H9 (cell line): ENCODE results near the gene MT3. TPM values are rescaled to one million over a fixed set of nuclear protein-coding genes. Genes with fewer than 3 reads are reported as not detected.

Source experiments
- DNase-seq: peaks from one replicate; pipeline ENCODE4 v3.0.0-alpha.2; 2017
- H2AFZ ChIP-seq: one replicate; pipeline ENCODE4 v1.6.1; 2013; ENCODE audit warnings: mild to moderate bottlenecking, low read length, control low read depth, moderate library complexity
- H2AK5ac ChIP-seq: 2 replicates; pipeline ENCODE4 v1.6.1; 2013; ENCODE audit warnings: low read length, control low read depth, mixed read lengths; ENCODE audit not compliant: insufficient read length
- H2BK120ac ChIP-seq: one replicate; pipeline ENCODE4 v1.6.1; 2013; ENCODE audit warnings: low read depth, mild to moderate bottlenecking, low read length, control low read depth, inconsistent platforms; ENCODE audit not compliant: poor library complexity, severe bottlenecking
- H2BK12ac ChIP-seq: 2 replicates; pipeline ENCODE4 v1.6.1; 2013; ENCODE audit warnings: low read length, control low read depth, mixed read lengths, low read depth; ENCODE audit not compliant: insufficient read length
- H2BK15ac ChIP-seq: 2 replicates; pipeline ENCODE4 v1.6.1; 2013; ENCODE audit warnings: low read depth, low read length, control low read depth
- H2BK20ac ChIP-seq: one replicate; pipeline ENCODE4 v1.6.1; 2013; ENCODE audit warnings: low read depth, mild to moderate bottlenecking, low read length, control low read depth, inconsistent platforms; ENCODE audit not compliant: poor library complexity, severe bottlenecking
- H2BK5ac ChIP-seq: 2 replicates; pipeline ENCODE4 v1.6.1; 2013; ENCODE audit warnings: low read length, control low read depth, mixed read lengths; ENCODE audit not compliant: insufficient read length
- H3K14ac ChIP-seq: 2 replicates; pipeline ENCODE4 v1.6.1; 2013; ENCODE audit warnings: low read length, control low read depth; ENCODE audit not compliant: insufficient read depth
- H3K18ac ChIP-seq: 2 replicates; pipeline ENCODE4 v1.6.1; 2013; ENCODE audit warnings: low read depth, mild to moderate bottlenecking, mixed read lengths, low read length, control low read depth; ENCODE audit not compliant: insufficient read length
- H3K23ac ChIP-seq: 2 replicates; pipeline ENCODE4 v1.6.1; 2013; ENCODE audit warnings: low read length, control low read depth, mixed read lengths, low read depth; ENCODE audit not compliant: insufficient read length
- H3K23me2 ChIP-seq: 2 replicates; pipeline ENCODE4 v1.6.1; 2013; ENCODE audit warnings: low read depth, mild to moderate bottlenecking, mixed read lengths, low read length, control low read depth; ENCODE audit not compliant: insufficient read length, poor library complexity, severe bottlenecking
- H3K27ac ChIP-seq: 2 replicates; pipeline ENCODE4 v1.5.1; 2013; ENCODE audit warnings: low read length, control low read depth, mixed read lengths, low read depth; ENCODE audit not compliant: insufficient read length
- H3K27me3 ChIP-seq: 2 replicates; pipeline ENCODE4 v1.6.1; 2013; ENCODE audit warnings: low read length, control low read depth, inconsistent platforms; ENCODE audit not compliant: insufficient read depth
- H3K4ac ChIP-seq: 2 replicates; pipeline ENCODE4 v1.6.1; 2013; ENCODE audit warnings: low read depth, mild to moderate bottlenecking, control low read depth, inconsistent platforms, low read length, moderate library complexity
- H3K4me1 ChIP-seq: 2 replicates; pipeline ENCODE4 v1.6.1; 2013; ENCODE audit warnings: low read length, control low read depth, inconsistent platforms; ENCODE audit not compliant: insufficient read depth
- H3K4me2 ChIP-seq: 2 replicates; pipeline ENCODE4 v1.6.1; 2013; ENCODE audit warnings: low read length, control low read depth, mixed read lengths; ENCODE audit not compliant: insufficient read length, insufficient read depth
- H3K56ac ChIP-seq: 2 replicates; pipeline ENCODE4 v1.6.1; 2013; ENCODE audit warnings: low read depth, mild to moderate bottlenecking, mixed read lengths, low read length, control low read depth; ENCODE audit not compliant: insufficient read length
- H3K79me1 ChIP-seq: 2 replicates; pipeline ENCODE4 v1.6.1; 2013; ENCODE audit warnings: low read depth, mild to moderate bottlenecking, moderate library complexity, low read length, control low read depth, inconsistent platforms; ENCODE audit not compliant: insufficient read depth, poor library complexity, severe bottlenecking
- H3K79me2 ChIP-seq: 2 replicates; pipeline ENCODE4 v1.6.1; 2013; ENCODE audit warnings: low read length, control low read depth, inconsistent platforms; ENCODE audit not compliant: insufficient read depth
- H3K9ac ChIP-seq: 2 replicates; pipeline ENCODE4 v1.6.1; 2013; ENCODE audit warnings: low read length, control low read depth, mixed read lengths; ENCODE audit not compliant: insufficient read length; ENCODE audit errors: extremely low read depth
- H3K9me3 ChIP-seq: one replicate; pipeline ENCODE4 v1.6.1; 2013; ENCODE audit warnings: low read depth, low read length, inconsistent platforms; ENCODE audit not compliant: control insufficient read depth
- H3T11ph ChIP-seq: one replicate; pipeline ENCODE4 v1.6.1; 2013; ENCODE audit warnings: mild to moderate bottlenecking, low read length, control low read depth, inconsistent platforms
- H4K20me1 ChIP-seq: one replicate; pipeline ENCODE4 v1.6.1; 2013; ENCODE audit not compliant: control insufficient read depth, insufficient read length, insufficient read depth
- H4K5ac ChIP-seq: 2 replicates; pipeline ENCODE4 v1.6.1; 2013; ENCODE audit warnings: low read depth, mild to moderate bottlenecking, mixed read lengths, low read length, control low read depth; ENCODE audit not compliant: insufficient read length
- H4K8ac ChIP-seq: replicated peaks from 2 replicates; pipeline ENCODE4 v1.6.1; 2013; ENCODE audit warnings: low read length, control low read depth, mixed read lengths, low read depth; ENCODE audit not compliant: insufficient read length
- H4K91ac ChIP-seq: 2 replicates; pipeline ENCODE4 v1.6.1; 2013; ENCODE audit warnings: low read depth, mild to moderate bottlenecking, moderate library complexity, mixed read lengths, low read length, control low read depth; ENCODE audit not compliant: insufficient read length
- H3K27ac Mint-ChIP-seq, 3 experiments: 2 replicates in 2 of 3; 3 replicates in 1 of 3; pipeline ENCODE4 v1.8.0; 2020 to 2021; ENCODE audit warnings: mixed read lengths in 3 of 3, mild to moderate bottlenecking in 1 of 3, moderate library complexity in 1 of 3
- H3K27me3 Mint-ChIP-seq: 2 replicates; pipeline ENCODE4 v1.8.0; 2021; ENCODE audit warnings: low read depth, mild to moderate bottlenecking, moderate library complexity, mixed read lengths
- H3K36me3 Mint-ChIP-seq, 3 experiments: 2 replicates in 2 of 3; 3 replicates in 1 of 3; pipeline ENCODE4 v1.8.0; 2020 to 2021; ENCODE audit warnings: low read depth in 3 of 3, mixed read lengths in 3 of 3; ENCODE audit not compliant: insufficient read depth in 1 of 3
- H3K4me1 Mint-ChIP-seq, 2 experiments: 2 replicates each; pipeline ENCODE4 v1.8.0; 2020; ENCODE audit warnings: mixed read lengths in 2 of 2
- H3K4me3 Mint-ChIP-seq, 2 experiments: 2 replicates in 1 of 2; 3 replicates in 1 of 2; pipeline ENCODE4 v1.8.0; 2020 to 2021; ENCODE audit warnings: mild to moderate bottlenecking in 2 of 2, mixed read lengths in 2 of 2, moderate library complexity in 1 of 2
- H3K9me3 Mint-ChIP-seq, 2 experiments: 2 replicates in 1 of 2; 3 replicates in 1 of 2; pipeline ENCODE4 v1.8.0; 2020; ENCODE audit warnings: mild to moderate bottlenecking in 2 of 2, mixed read lengths in 2 of 2, moderate library complexity in 1 of 2
- CTCF ChIP-seq: fragments of 200-600 bp; sonication (generic); conservative IDR thresholded peaks from 3 replicates; pipeline ENCODE4 v1.8.0; 2021; ENCODE audit warnings: antibody characterized with exemption, mild to moderate bottlenecking
- WGBS: extraction: QIAGEN DNeasy Blood & Tissue Kit; methylation state at CpG from one replicate; pipeline ENCODE4 v1.1.7; 2013; ENCODE audit warnings: missing lambda C conversion rate, low lambda C conversion rate, mixed read lengths; ENCODE audit not compliant: insufficient read length; ENCODE audit errors: extremely low coverage; 5-methylcytosine and 5-hydroxymethylcytosine counted together
- total RNA-seq: library from RNA; stranded (reverse); gene quantifications from 2 replicates; pipeline ENCODE4 v1.2.1, GENCODE V29; 2021

MT3 gene
- total RNA-seq, 1 experiment from 2014 or later = not detected

GRCh38 chr16:56625140-56625942, 36.0 kb downstream of the MT3 start, which contains the start of gene MT1E:
TSS of gene MT1E (plus strand) at chr16:56625781. CDS start at chr16:56625852, 71 bp downstream.
- Histone ChIP-seq H2AFZ (peak within 1 kb of the TSS; percentile 9), H3K27ac (no peak within 1 kb of the TSS), H2BK120ac (no peak within 1 kb of the TSS), H3K4me1 (no peaks in the 10 kb centered on the region; the same call in 1 of the 2 replicates), H3K27me3 (peaks cover 58% of the 10 kb centered on the region), H3K79me2 (no peaks in the 10 kb centered on the region), H2AK5ac (no peak within 1 kb of the TSS), H3T11ph (no peak within 1 kb of the TSS), H3K9me3 (peaks cover 6% of the 10 kb centered on the region), H3K23me2 (peaks cover 9% of the 10 kb centered on the region), H4K20me1 (no peaks in the 10 kb centered on the region), H3K79me1 (no peaks in the 10 kb centered on the region), H2BK12ac (no peak within 1 kb of the TSS), H4K5ac (no peak within 1 kb of the TSS), H2BK20ac (no peak within 1 kb of the TSS), H3K14ac (no peak within 1 kb of the TSS; the same call in 1 of the 2 replicates), H3K9ac (no peak within 1 kb of the TSS), H3K4ac (no peak within 1 kb of the TSS), H2BK15ac (no peak within 1 kb of the TSS), H4K8ac (no peak within 1 kb of the TSS), H3K18ac (no peak within 1 kb of the TSS), H3K23ac (no peak within 1 kb of the TSS), H3K4me2 (peak within 1 kb of the TSS; percentile 71), H4K91ac (no peak within 1 kb of the TSS), H2BK5ac (no peak within 1 kb of the TSS), H3K56ac (no peak within 1 kb of the TSS)
- H3K9me3 Mint-ChIP-seq = peaks cover 3 to 14% of the 10 kb centered on the region in 2 experiments; a peak in 3 of 5 replicates
- H3K27ac Mint-ChIP-seq = no peak within 1 kb of the TSS; a peak in 1 of 7 replicates
- H3K36me3 Mint-ChIP-seq = peaks cover 4 to 8% (median 5%) of the 10 kb centered on the region in 3 experiments; a peak in 6 of 7 replicates
- no peak for TF ChIP-seq CTCF
- DNase-seq = no peak
- no CpG with 5 or more reads among the region's 62 CpGs for WGBS
- H3K4me3 Mint-ChIP-seq = peak within 1 kb of the TSS; percentile 78 to 88
- peaks cover 92% of the 10 kb centered on the region for H3K27me3 Mint-ChIP-seq
- peaks cover 45 to 51% of the 10 kb centered on the region in 2 experiments for H3K4me1 Mint-ChIP-seq
